NCI-H2081 (cell line): ENCODE measurements around the gene HEY2.
"Not testable (repeated sequence)": the region's sequence is repeated elsewhere in the genome, so short reads cannot be mapped to it uniquely, and the experiment has no call there.

Experiments used
- DNase-seq, 2 experiments: peaks; one replicate each; lab custom pipeline; 2025; lab: John Stamatoyannopoulos, UW

HEY2 gene

DNA sequence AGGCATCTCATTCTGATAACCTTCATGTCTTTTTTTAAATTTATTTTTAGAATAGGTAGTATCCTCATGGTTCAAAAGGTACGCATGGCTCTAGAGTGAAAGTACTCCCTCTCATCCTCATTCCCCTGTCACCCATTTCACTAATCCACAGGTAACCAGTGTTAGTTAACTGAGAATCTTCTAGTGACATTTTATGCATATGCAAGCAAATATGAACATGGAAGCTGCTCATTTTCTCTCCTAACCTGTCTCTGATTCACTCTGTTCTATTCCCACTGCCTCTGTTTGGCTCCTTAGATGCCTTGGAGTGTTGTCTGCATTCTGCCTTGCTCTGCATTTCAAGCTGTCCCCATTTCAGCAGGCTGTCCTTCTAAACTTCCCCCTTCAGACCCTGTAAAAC lies 45.9 kb downstream of the HEY2 start:
- DNase-seq: no peak

DNA sequence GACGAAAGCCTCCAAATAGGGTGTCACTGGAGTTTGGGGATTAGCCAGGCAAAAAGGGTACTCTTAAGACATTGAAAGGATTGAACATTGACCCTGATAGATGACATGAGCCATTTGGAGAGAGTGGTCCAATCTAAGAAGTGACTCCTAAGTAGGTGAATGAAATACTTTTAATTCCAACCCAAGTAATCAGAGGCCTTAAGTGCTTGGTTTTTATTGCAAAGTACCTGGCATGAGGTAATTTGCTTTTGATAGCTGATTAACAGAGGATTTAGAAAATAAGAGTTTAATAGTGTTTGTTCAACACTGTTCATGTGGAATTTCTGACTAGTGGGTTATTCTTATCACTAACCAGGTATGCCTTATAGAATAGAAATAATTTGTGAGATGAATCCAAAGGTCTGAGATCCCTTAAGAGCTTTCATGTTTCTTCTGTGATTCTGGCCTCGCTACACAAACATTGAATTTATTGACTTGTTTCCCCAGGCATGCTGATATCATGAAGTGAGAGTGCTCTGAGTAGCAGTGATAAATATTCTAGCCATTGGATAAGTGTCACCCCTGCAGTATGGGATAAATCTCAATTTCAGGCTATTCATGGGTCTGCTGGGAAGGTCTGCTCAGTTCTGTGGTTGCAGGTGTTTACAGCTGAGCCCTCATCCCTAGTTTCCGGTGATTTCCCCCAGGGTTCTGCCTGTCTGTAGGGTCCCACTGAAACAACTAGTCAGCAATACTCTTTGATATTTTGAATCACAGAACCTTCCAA lies 47.9 kb downstream of the HEY2 start:
- DNase-seq: no peak

DNA sequence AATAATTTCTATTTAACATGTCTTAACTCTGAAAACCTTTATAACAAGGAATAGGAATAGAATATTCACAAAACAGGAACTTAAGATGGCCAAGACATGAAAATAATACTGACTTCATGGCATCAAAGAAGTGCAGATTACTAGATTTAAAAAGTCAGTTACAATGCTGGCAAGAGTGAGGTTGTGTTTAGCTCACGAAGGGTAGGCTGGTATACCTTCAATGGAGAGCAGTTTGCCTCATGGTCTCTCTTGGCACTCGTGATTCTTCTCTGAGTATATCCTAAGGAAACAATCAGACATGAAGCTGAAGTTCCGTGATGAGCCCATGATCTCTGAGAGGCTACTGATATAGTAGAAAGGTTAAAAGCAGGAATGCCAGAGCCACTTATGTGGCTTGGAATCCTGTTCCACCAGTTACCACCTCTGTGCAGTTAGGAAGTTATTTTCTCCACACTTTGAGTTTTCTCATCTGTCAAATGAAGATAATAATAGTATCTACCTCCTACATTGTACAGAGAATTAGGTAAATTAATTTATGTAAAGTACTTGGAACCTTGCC lies 48.5 kb downstream of the HEY2 start:
- DNase-seq: no peak

DNA sequence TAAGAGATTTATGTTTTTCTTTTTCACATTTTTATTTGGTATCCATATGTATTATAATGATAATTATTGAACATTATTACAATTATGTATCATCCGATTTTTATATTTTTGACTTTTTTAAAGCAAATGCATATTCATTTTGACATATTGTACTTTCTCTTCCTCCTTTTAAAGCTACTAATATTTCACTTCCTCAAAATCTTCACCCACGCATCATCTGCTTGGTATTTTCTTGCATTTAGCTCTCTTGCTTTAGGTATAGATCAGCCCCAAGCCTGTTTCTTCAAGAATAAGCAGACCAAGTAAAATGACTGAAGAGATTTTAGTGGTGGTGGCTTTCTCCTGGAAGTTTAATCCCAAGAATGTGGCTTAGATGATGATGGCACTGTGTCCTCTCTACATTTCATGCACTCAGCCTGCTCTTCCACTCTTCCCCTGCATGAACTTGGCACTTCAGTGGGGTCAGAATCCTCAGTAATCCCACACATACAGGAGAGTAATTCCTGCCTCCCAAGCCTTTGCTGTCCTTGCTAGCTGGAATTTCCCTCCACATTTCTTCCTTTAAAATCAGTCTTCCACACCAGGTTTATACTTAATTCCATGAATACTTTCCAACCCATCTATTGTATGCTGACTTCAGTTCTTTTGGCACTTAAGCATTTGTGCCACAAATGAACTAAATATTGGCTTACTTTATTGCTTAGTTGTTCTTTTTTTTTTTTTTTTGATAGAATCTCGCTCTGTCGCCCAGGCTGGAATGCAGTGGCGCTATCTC lies 49.5 kb downstream of the HEY2 start:
- no peak for DNase-seq

DNA sequence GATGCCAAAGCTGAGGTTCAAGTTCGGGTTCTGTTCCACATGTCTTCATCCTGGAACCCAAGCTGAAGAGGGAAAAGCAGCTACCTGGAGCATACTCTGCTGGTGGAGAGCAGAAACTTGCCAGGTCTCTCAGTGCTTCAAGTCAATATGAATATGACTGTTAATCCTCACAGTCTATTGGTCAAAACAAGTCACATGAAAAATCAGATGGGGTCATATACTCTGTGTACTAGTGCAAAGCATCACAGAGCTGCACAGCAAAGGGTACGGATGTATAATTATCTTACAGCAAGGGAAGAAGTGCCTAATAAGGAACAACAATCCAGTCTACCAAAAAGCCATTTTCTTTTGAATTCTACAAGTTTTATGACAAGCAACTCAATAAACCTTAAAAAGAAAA lies 53.0 kb downstream of the HEY2 start:
- DNase-seq: no peak

DNA sequence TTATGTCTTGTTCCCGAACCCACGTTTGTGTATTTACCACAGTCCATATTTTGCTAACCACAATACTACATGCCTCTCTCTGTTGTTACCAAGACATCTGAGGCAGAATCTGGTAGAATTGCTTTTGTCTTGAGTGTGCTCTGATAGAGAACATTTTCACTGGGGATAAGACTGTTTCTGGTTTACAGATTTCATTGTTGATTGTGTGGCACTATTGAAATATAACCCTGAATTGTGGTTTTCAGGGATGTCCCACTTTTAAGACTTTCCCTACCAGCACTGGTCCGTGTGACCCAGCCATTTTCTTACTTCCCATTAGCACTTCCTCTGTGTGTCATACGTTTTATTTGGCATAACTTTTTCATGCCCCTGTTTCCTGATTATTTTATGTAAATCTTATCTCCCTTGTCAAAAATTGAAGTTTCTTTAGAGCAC lies 53.5 kb downstream of the HEY2 start:
- DNase-seq: no peak

DNA sequence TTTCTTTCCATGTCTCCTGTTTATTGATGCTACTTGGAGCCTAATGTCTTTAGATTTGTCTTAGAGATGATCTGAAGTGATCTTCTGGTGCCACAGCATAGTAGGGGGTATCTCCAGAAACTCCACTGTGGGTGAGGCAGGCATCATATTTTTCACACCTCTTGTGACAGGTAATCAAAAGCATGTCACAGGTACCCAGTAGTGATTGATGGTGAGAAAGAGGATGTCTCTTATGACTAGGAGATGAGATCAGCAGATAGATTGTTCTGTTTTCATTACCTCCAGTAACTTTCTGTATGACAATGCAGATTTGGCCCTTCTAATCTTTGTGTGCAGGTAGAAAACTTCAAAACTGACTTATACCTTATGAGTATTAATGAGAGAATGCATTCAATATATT lies 54.8 kb downstream of the HEY2 start:
- no peak for DNase-seq

DNA sequence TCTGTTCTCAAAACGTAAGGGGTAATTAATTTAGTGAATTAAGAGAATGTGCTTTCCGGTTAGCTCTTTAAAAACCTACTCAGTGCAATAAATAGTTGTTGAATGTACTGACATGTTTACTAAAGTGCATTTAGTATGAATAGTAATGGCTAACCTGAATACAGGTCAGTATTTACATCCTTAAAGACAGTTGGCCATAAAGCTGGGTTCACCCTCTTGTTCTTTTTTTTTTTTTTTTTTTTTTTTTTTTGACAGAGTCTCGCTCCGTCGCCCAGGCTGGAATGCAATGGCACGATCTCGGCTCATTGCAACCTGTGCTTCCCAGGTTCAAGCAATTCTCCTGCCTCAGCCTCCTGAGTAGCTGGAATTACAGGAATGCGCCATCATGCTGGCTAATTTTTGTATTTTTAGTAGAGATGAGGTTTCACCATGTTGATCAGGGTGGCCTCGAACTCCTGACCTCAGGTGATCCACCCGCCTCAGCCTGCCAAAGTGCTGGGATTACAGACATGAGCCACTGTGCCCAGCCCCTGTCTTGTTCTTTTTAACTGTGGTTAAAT lies 55.5 kb downstream of the HEY2 start:
- DNase-seq: not testable (repeated sequence)

DNA sequence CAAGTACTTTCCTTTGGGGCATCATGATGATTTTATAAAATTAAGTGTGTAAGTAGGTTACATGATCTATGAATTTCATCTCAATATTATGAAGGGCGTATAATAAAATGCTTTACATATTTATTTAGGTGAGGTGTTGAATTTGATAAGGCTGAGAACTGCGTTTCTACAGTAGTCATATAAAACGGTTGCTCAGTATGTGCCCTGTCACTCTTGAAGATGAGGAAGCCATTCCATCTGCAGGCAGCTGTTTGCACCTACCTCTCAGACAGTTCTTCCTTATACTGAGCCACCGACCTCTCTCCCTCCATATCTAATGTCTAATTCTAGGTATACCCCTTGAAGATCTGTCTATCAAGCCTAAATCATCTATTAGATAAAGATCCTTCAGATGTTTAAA lies 57.4 kb downstream of the HEY2 start:
- DNase-seq: no peak

DNA sequence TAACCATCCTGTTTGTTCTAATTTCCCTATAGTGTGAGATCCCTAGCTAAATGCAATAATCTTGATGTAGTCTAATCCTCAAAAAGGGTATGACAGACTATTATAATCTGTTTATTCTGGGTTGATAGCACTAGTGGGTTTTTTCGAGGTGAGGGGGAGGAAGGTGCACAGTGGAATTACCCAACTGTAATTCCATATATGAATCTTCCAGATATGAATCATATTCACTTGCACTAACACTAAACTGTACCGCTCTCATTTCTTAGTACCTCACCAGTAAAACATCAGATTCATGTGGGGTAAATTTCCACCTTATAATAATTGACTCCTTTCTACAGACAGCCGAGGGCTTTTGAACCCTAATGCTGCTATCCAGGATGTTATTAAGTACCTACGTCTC lies 57.9 kb downstream of the HEY2 start:
- no peak for DNase-seq

DNA sequence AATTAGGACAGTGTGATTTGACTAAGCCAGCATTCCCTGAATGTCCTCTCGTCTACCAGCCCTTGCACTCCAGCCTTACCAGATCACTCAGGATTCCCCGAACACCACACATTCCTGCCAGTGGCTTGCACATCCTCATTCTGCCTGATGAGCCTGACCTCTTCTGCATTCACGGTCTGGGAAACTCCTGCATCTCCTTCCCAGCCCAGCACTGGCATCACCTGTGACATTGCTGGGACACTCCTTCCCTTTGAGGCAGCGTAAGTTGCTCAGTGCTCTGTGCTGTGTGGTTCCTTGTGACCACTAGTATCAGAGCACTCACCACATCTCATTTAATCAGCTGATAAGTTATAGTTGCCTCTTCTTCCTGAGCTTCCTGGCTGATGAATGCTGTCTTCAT lies 58.6 kb downstream of the HEY2 start:
- no peak for DNase-seq

DNA sequence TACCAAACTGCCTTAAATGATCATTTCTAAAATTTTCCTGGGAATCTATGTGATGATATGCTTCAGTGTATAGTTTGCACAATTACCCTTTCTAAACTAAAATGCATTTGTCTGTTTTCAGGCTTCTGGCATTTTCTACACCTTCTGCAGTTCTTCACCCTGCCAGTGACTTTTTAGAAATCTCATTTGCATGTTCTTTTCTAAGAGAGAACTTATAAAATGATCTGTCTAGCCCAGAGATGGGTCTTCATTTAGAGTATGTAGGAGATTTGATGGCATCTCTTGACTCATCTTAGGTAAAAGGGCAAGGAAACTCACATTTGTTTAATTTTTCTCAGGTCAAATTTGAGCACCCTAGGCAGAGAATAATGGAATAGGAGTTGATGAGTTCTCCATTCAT lies 59.2 kb downstream of the HEY2 start:
- no peak for DNase-seq

DNA sequence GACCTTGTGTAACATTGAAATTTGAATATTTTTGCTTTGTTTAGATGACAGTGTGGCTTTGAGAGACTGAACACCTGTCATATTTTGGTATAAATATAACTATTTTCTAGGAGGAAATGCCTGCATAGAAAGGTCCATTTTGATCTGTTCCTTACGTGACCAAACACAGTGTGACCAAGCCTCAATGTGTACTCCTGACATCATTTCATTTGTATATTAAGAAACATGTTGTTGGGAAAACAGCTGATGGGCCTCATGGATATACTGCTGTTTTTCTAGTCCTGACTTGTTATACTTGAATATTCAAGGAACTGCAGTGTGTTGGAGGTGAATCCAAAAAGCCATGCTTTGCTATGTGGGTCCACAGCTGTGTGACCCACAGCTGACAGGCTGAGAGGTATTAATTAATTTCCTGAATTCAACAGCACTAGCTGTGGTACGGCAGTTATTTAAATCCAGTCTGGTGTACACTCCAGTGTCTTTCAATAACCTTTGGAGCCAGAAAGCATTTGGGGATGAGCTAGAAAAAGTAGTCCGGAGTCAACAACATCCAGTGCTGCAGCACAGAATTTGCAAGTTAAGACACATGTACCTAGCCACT lies 60.2 kb downstream of the HEY2 start:
- DNase-seq: no peak

DNA sequence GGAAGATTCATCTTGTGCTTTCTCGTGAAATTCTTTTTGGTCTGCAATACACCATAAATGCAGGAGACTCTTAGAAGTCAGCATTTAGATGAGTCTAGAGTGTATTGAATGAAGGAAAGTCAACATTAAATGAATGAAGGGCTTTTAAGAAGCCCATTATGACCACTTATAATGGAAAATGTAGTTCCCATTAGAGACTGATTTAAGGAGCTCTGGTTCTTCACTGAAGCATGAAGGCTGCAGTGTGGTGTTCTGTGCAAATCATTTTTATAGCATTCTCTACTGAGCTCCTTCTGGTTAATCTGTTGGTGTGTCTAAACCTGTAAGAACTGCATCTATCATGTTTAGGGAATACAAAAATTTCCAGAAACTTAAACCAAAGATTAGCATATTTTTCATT lies 61.0 kb downstream of the HEY2 start:
- DNase-seq: peak in 1 of 2 experiments; percentile 30
